Measurements from ENCODE around the gene HSPA1B.
"Not testable (repeated sequence)": the region's sequence is repeated elsewhere in the genome, so short reads cannot be mapped to it uniquely, and the experiment has no call there.

Gene HSPA1B

GRCh38 chr6:31844507-31844906 lies 17.0 kb downstream of the HSPA1B start:
- Histone ChIP-seq H3K9me3 (no peaks in the 10 kb centered on the region), H3K4me3 (no peak overlapping the region), H3K4me1 (no peaks in the 10 kb centered on the region), H3K27me3 (ENCODE audit: low read depth) (no peaks in the 10 kb centered on the region), H3K36me3 (replicated peaks) (peaks cover 22% of the 10 kb centered on the region)
- no peak for DNase-seq (ENCODE audit: low spot score in 2 of 2)
- in situ Hi-C loops (cut with MboI; ENCODE audit: low sequenced_read_pairs), result no loop called here

- Histone ChIP-seq H3K36me3 (replicated peaks) (no peaks in the 10 kb centered on the region), H3K27me3 (ENCODE audit: low read depth) (no peaks in the 10 kb centered on the region), H3K4me1 (no peaks in the 10 kb centered on the region), H3K4me3 (no peak overlapping the region), H3K9me3 (no peaks in the 10 kb centered on the region)
- in situ Hi-C loops (cut with MboI; ENCODE audit: low sequenced_read_pairs), result no loop called here
- DNase-seq (ENCODE audit: low spot score in 2 of 2), result no peak
Observed at GRCh38 chr6:31847276-31847978, 19.9 kb downstream of the HSPA1B start.

DNA sequence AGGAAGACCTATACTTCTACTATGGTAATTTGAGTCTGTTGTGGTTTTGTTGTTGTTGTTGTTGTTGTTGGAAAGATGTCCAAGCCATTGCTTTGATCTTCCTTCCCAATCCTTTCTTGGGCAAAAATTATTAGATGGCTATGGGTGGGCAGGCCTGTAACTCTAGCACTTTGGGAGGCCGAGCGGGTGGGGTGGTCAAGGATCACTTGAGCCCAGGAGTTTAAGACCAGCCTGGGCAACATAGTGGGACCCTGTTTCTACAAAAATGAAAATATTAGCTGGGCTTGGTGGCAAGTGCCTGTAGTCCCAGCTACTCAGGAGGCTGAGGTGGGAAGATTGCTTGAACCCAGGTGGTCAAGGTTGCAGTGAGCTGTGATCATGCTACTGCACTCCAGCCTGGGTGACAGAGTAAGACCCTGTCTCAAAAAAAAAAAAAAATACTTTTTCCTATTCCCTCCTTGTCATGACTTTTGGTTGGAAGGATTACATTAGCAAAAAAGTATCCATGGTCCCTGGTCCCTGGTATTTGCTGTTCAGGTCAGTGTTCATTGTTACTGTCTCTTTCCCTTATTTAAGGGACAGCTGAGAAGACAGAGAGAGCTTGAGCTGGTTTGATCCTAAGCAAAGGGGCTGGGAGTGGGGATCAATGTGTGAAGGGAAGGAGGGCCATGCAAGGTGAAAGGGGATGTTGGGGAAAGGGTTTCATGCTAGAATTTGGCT lies 23.4 kb downstream of the HSPA1B start:
- no peak for DNase-seq (ENCODE audit: low spot score in 2 of 2)
- in situ Hi-C loops (cut with MboI; ENCODE audit: low sequenced_read_pairs), result no loop called here
- no peaks in the 10 kb centered on the region for H3K36me3 ChIP-seq (replicated peaks)

DNA sequence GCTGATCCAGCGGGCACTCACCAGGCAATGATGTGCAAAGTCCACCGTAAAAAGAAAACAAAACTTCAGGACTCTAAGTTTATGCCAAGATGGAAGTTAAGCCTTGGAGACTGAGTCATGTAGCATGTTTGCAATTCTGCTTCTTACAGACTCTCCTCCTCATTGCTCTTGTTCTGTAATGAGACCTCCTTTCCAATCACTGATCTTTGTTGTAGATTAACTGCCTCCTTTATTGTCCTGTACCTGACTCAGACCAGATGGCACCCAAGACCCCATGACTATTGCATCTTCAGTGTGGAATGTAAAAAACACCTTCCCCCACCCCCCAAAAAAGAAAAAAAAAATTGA lies 23.9 kb downstream of the HSPA1B start:
- Histone ChIP-seq H3K4me1 (no peaks in the 10 kb centered on the region), H3K9me3 (0 out of 2 replicates have a peak, but pooled peaks cover 2% of the 10 kb centered on the region), H3K4me3 (no peak overlapping the region), H3K27me3 (ENCODE audit: low read depth) (no peaks in the 10 kb centered on the region), H3K36me3 (replicated peaks) (no peaks in the 10 kb centered on the region)
- in situ Hi-C loops (cut with MboI; ENCODE audit: low sequenced_read_pairs), result no loop called here
- DNase-seq (ENCODE audit: low spot score in 2 of 2), result no peak

More for the DNA sequence above, 23.4 kb downstream of the HSPA1B start:
- Histone ChIP-seq H3K4me3 (no peak overlapping the region), H3K9me3 (0 out of 2 replicates have a peak, but pooled peaks cover 2% of the 10 kb centered on the region), H3K27me3 (ENCODE audit: low read depth) (no peaks in the 10 kb centered on the region), H3K4me1 (no peaks in the 10 kb centered on the region)

- H3K36me3 ChIP-seq (replicated peaks); H3K9me3 ChIP-seq; in situ Hi-C loops (cut with MboI; ENCODE audit: low sequenced_read_pairs); DNase-seq (ENCODE audit: low spot score in 2 of 2); H3K27me3 ChIP-seq (ENCODE audit: low read depth); H3K4me1 ChIP-seq; H3K4me3 ChIP-seq: not testable (repeated sequence)
Observed at GRCh38 chr6:31851980-31852718, 24.6 kb downstream of the HSPA1B start.

GRCh38 chr6:31857774-31858173 lies 30.2 kb downstream of the HSPA1B start:
- DNase-seq (ENCODE audit: low spot score in 2 of 2); H3K27me3 ChIP-seq (ENCODE audit: low read depth); H3K4me1 ChIP-seq; H3K4me3 ChIP-seq; in situ Hi-C loops (cut with MboI; ENCODE audit: low sequenced_read_pairs); H3K9me3 ChIP-seq: not testable (repeated sequence)
- H3K36me3 ChIP-seq (replicated peaks), result peaks cover 10% of the 10 kb centered on the region

DNA sequence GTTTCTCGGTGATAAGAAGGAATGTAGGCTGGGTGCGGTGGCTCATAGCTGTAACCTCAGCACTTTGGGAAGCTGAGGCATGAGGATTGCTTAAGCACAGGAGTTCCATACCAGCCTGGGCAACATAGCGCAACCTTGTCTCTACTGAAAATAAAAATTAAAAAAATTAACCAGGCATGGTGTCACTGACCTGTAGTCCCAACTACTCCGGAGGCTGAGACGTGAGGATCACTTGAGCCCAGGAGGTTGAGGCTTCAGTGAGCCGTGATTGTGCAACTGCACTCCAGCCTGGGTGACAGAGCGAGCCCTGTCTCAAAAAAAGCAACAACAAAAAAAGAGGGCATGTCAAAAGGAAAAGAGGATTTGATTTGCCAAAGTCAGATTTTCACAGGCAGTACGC lies 31.2 kb downstream of the HSPA1B start:
- H3K4me1 ChIP-seq, result 0 out of 2 replicates have a peak, but pooled peaks cover 4% of the 10 kb centered on the region
- H3K4me3 ChIP-seq, result no peak overlapping the region
- H3K9me3 ChIP-seq, result no peaks in the 10 kb centered on the region
- H3K27me3 ChIP-seq (ENCODE audit: low read depth), result no peaks in the 10 kb centered on the region
- peaks cover 10% of the 10 kb centered on the region for H3K36me3 ChIP-seq (replicated peaks)
- DNase-seq (ENCODE audit: low spot score in 2 of 2), result no peak
- in situ Hi-C loops (cut with MboI; ENCODE audit: low sequenced_read_pairs), result no loop called here

DNA sequence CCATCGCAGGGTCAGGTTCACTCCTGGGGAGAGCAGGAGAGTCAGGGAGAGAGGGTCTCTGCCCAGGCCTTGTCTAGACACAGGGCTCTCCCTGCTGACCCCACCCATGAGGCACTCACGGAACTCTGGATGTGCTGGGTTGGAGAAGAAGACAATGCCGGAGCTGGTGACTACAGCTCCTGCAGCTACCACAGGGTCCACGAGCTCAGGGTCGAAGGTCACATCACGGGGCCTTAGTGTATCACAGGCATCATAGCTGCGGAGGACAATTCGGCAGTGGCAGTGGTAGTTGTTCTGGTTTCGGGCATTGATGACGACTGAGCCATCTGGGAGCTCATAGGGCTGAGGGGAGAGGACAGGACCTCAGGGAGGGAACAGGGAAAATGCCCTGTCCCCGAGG lies 32.4 kb downstream of the HSPA1B start:
- in situ Hi-C loops (cut with MboI; ENCODE audit: low sequenced_read_pairs), result no loop called here
- no peak for DNase-seq (ENCODE audit: low spot score in 2 of 2)
- H3K4me1 ChIP-seq, result peaks cover 7% of the 10 kb centered on the region; the same call in 1 of the 2 replicates
- no peak overlapping the region for H3K4me3 ChIP-seq
- peaks cover 10% of the 10 kb centered on the region for H3K36me3 ChIP-seq (replicated peaks)
- H3K9me3 ChIP-seq, result no peaks in the 10 kb centered on the region
- no peaks in the 10 kb centered on the region for H3K27me3 ChIP-seq (ENCODE audit: low read depth)

GRCh38 chr6:31860349-31860748 lies 32.8 kb downstream of the HSPA1B start:
- Histone ChIP-seq H3K36me3 (replicated peaks) (peaks cover 10% of the 10 kb centered on the region), H3K4me3 (no peak overlapping the region), H3K9me3 (no peaks in the 10 kb centered on the region), H3K27me3 (ENCODE audit: low read depth) (no peaks in the 10 kb centered on the region), H3K4me1 (peaks cover 7% of the 10 kb centered on the region; the same call in 1 of the 2 replicates)
- DNase-seq (ENCODE audit: low spot score in 2 of 2), result no peak
- in situ Hi-C loops (cut with MboI; ENCODE audit: low sequenced_read_pairs), result no loop called here

DNA sequence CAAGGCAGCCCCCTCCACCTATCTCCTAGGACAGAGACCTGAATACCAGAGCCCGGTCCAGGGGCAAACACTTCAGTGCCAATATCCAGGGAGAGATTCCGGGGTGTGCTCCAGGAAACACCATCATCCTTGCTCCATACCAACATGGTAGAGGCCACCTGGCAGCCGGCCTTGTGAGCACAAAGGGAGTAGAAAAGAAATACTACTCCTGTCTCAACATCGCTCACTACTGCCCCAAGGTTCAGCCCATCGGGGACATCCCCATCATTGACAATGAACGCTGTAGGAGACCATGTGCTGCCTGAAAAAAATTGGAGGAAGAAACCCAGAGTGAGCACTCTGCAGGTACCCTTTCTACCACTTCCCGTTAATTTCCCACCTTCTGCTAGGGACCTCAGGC lies 33.6 kb downstream of the HSPA1B start:
- H3K27me3 ChIP-seq (ENCODE audit: low read depth), result no peaks in the 10 kb centered on the region
- peaks cover 10% of the 10 kb centered on the region for H3K36me3 ChIP-seq (replicated peaks)
- DNase-seq (ENCODE audit: low spot score in 2 of 2), result no peak
- peaks cover 7% of the 10 kb centered on the region; the same call in 1 of the 2 replicates for H3K4me1 ChIP-seq
- in situ Hi-C loops (cut with MboI; ENCODE audit: low sequenced_read_pairs), result no loop called here
- no peaks in the 10 kb centered on the region for H3K9me3 ChIP-seq
- no peak overlapping the region for H3K4me3 ChIP-seq

GRCh38 chr6:31861919-31862343 lies 34.4 kb downstream of the HSPA1B start:
- Histone ChIP-seq H3K9me3 (no peaks in the 10 kb centered on the region), H3K4me1 (peaks cover 7% of the 10 kb centered on the region; the same call in 1 of the 2 replicates), H3K27me3 (ENCODE audit: low read depth) (no peaks in the 10 kb centered on the region), H3K36me3 (replicated peaks) (peaks cover 10% of the 10 kb centered on the region), H3K4me3 (peak overlapping the region; percentile 54)
- in situ Hi-C loops (cut with MboI; ENCODE audit: low sequenced_read_pairs), result no loop called here
- no peak for DNase-seq (ENCODE audit: low spot score in 2 of 2)

DNA sequence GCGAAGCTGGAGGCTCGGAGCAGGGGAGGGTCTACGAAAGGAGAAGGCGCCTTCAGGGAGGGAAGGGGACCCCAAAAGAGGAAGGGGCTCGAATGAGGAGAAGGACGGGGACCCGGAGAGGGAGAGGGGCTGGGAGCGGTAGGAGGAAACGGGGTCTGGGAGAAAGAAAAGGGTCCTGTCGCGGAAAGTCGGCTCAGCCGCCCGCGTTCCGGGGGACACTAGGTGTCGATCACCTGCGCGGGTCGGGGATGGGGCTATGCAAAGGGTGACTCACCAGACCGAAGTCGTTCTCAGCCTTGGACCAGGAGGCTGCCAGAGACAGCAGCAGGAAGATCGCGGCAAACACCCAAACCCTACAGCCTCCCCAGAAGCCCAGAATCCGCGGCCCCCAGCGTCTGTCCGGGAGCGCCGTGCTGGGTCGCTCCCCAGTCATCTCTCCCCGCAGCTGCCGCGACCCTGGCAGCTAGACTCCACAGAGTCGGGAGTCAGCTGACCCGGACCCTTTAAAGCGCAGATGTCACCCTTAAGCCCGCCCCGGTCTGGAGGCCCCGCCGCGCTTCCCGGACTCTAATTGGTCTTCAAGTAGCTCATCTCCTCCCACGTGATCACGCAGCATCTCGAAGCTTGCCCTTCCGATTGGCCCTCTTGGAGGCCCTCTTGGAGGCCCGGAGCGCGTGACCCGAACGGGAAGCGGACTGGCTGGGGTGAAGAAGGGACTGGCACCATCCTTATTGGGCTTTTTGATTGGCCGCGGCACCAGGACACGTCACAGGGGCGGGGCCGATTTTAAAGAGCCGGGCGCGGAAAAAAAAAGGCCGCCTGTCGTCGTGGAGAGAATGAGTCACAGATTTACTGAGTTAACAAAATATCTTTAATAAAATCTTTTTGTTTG lies 35.1 kb downstream of the HSPA1B start, which contains the start of gene NEU1:
NEU1 (minus strand) TSS at position 478 of the 892 bp plus-strand sequence; CDS start at position 433, 45 bp downstream.
- DNase-seq (ENCODE audit: low spot score in 2 of 2), result peak; percentile 100
- peaks cover 10% of the 10 kb centered on the region for H3K36me3 ChIP-seq (replicated peaks)
- H3K4me1 ChIP-seq, result peaks cover 7% of the 10 kb centered on the region; the same call in 1 of the 2 replicates
- peak within 1 kb of the TSS; percentile 54 for H3K4me3 ChIP-seq
- H3K27me3 ChIP-seq (ENCODE audit: low read depth), result no peaks in the 10 kb centered on the region
- no peaks in the 10 kb centered on the region for H3K9me3 ChIP-seq
- in situ Hi-C loops (cut with MboI; ENCODE audit: low sequenced_read_pairs), result no loop called here

- peaks cover 10% of the 10 kb centered on the region for H3K36me3 ChIP-seq (replicated peaks)
- H3K27me3 ChIP-seq (ENCODE audit: low read depth); in situ Hi-C loops (cut with MboI; ENCODE audit: low sequenced_read_pairs); DNase-seq (ENCODE audit: low spot score in 2 of 2); H3K4me1 ChIP-seq; H3K9me3 ChIP-seq: not testable (repeated sequence)
- H3K4me3 ChIP-seq, result peak overlapping the region; percentile 54
Observed at GRCh38 chr6:31864123-31864562, 36.6 kb downstream of the HSPA1B start.
